Stimulated activated CD8-positive, alpha-beta memory T cell treated with anti-CD3 and anti-CD28 coated beads, Interleukin-2, amount 100 ng/mL, for 1 hour (primary cell): ENCODE results near the gene TUT1.
"Not testable (repeated sequence)": the region's sequence is repeated elsewhere in the genome, so short reads cannot be mapped to it uniquely, and the experiment has no call there.

Source experiments
- DNase-seq, 2 donors: peaks; one replicate each; pipeline ENCODE4 v3.0.0-alpha.2; 2020; ENCODE audit warnings: low read depth in 2 of 2

The TUT1 gene

DNA sequence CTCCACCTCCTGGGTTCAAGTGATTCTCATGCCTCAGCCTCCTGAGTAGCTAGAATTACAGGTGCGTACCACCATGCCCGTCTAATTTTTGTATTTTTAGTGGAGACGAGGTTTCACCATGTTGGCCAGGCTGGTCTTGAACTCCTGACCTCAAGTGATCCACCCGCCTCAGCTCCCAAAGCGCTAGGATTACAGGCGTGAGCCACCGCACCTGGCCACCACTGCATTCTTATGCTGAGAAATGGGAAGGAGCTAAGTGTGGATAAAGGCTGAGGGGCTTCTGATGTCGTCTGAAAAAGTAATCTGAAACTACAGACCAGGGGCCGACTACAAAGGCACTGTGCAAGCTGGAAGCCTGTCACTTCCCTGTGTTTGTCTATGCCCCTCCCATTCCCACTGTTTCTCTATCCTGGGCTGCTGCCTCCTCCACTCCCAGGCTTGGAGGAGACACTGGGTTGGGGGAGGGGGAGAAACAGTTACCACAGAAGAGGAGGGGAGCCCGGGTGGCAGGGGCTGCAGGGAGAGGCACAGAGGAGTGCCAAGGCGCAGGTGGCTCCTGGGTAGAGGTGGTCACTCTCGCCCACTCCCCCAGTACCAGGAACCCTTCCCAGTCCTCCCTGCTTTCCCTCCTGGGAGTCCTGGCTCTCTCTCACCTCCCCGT lies 13.3 kb upstream of the TUT1 start:
- no peak for DNase-seq

GRCh38 chr11:62603776-62604299 lies 12.5 kb upstream of the TUT1 start:
- no peak for DNase-seq

GRCh38 chr11:62603072-62603408 lies 11.7 kb upstream of the TUT1 start:
- DNase-seq = no peak

DNA sequence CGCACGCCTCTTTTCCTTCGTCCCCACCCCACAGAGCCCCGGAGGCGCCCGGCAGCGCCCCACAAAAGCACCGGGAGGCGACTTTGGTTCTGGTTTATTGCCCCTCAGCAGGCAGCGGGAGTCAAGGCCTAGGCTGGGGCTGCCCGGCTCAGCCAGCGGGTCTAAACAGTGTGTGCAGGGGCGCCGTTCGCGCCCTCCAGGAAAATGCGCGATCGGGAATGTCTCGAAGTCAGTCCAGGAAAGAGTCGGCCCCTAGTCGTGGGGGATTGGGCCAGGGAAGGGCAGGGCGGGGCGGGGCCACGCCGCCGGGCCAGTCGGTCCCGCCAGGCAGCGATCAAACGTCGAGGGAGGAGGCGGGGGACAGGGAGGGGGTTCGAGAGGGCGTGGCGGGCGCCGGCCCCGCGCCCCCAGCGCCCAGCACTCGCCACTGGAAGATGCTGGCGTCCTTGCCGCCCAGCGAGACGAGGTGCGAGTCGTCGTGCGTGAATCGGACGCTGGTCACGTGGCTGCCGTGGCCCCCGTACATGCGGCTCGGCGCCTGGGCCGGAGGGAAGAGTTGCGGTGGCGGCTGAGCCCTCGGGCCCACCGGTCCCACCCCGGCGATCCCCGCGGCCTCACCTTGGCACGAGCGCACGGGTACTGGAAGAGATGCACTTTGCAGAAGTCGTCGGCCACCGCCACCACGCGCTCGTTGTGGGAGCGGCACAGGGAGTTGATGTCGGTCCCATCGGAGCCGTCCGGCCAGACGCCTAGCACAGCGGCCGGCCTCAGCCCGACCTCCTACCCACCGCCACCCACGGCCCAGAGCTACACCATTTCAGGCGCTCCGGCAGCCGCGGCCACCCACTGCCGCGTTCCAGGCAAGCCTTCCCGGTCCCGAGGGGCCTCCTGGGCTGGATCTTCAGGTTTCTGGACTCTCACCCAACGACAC lies 11.1 kb upstream of the TUT1 start:
- no peak for DNase-seq

DNA sequence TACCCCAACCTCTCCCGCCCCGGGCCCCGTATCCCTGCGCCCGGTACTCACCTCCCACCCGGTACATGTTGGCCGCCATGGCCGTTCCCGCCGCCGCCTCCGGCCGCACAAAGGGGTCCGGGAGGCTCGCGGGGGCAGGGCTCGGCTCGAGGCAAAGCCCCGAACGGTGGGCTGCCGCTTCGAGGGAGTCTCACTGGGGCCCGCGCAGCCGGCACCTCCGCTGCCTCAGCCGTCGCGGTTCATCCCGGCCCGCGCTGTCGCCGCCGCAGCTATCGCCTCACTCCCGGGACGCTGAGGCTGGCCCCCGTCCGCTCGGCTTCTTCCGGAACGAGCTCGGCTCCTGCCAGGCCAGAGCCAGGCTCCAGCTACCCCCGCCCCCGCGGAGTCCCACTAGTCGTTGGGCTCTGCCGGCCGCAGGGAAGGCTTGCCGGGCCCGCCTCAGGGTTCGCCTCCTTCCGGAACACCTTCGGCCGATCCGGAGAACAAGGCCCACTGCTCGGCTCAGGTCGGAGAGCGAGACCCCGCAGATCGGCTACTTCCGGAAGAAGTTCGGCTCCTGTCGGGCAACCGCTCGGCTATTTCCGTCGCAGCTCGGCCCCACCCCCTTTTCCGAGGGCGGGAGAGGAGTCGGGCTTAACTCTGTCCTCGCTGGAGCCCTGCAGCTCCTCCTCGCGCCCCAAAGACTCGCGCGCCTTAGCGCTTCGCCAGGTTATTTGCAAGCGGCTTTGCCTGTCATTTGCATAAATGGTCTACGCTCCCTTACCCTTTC lies 10.2 kb upstream of the TUT1 start, which contains the start of gene MTA2:
TSS of gene MTA2 (minus strand) at position 494 of the 769 bp plus-strand sequence. CDS start at position 79, 415 bp downstream.
- DNase-seq = peak; percentile 98 to 99

DNA sequence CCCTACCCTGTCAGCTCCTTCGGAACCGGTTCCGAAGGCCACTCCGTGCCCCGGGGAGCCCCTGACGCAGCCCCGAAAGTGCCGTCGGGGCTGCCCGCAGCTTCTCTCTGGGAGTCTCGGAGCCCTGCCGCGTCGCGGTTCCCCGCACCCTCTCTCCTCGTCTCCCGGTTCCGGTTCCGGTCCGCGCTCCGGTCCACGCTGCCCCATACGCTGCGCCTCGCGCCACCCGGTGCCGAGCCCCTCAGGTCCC lies 9.7 kb upstream of the TUT1 start:
- no peak for DNase-seq

GRCh38 chr11:62600367-62601121 lies 9.2 kb upstream of the TUT1 start:
- DNase-seq = no peak

- DNase-seq = no peak
Measured at GRCh38 chr11:62599901-62600300, 8.6 kb upstream of the TUT1 start.

DNA sequence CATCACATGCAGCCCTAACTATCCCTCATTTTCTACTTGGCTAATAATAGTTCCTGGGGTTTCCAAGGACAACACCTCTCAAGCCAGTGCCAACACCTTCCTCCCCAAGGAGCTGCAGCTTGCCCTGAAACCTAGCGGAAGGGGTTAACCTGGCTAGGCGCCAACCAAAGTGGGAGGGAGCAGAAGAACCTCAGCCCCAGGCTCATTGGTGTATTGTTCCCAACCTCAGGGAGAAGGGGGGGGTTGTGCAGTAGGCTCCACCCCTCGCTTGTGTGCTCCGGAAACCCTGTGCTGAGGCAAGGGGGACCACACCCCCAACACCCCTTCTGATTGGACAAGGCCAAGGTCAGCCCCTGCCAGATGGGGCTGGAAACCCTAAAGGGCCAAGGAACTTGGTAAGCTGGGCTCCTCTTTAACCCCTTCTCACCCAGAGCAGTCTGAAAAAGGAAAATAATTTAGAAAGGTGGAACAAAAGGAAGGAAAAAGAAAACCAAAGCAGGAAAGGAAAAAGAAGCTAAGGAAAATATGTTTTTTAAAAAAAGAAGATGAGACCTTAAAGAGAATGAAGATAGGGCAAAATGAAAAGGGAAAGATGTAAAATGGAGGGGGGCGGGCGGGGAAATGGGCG lies 7.9 kb upstream of the TUT1 start:
- DNase-seq = peak; percentile 79 to 90

GRCh38 chr11:62595124-62595523 lies 3.8 kb upstream of the TUT1 start:
- no peak for DNase-seq

GRCh38 chr11:62593434-62594044 lies 2.2 kb upstream of the TUT1 start:
- DNase-seq = peak in 1 of 2 donors; percentile 59

GRCh38 chr11:62592989-62593421 lies 1.7 kb upstream of the TUT1 start:
- no peak for DNase-seq

GRCh38 chr11:62592146-62592815 lies 958 bp upstream of the TUT1 start:
- DNase-seq = no peak

GRCh38 chr11:62588966-62589637 lies 2.2 kb downstream of the TUT1 start:
- no peak for DNase-seq

GRCh38 chr11:62585356-62585755 lies 6.0 kb downstream of the TUT1 start:
- DNase-seq = not testable (repeated sequence)

DNA sequence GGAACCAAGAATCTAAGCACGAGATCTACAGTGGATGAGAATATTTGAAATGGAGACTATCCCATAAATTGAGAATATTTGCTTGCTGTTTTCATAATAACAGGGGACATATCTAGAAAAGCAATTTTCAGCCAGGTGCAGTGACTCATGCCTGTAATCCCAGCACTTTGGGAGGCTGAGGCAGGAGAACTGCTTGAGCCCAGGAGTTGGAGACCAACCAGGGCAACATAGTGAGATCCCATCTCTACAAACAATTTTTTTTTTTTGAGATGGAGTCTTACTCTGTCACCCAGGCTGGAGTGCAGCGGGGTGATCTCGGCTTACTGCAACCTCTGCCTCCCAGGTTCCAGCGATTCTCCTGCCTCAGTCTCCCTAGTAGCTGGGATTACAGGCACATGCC lies 9.6 kb downstream of the TUT1 start:
- DNase-seq = not testable (repeated sequence)

DNA sequence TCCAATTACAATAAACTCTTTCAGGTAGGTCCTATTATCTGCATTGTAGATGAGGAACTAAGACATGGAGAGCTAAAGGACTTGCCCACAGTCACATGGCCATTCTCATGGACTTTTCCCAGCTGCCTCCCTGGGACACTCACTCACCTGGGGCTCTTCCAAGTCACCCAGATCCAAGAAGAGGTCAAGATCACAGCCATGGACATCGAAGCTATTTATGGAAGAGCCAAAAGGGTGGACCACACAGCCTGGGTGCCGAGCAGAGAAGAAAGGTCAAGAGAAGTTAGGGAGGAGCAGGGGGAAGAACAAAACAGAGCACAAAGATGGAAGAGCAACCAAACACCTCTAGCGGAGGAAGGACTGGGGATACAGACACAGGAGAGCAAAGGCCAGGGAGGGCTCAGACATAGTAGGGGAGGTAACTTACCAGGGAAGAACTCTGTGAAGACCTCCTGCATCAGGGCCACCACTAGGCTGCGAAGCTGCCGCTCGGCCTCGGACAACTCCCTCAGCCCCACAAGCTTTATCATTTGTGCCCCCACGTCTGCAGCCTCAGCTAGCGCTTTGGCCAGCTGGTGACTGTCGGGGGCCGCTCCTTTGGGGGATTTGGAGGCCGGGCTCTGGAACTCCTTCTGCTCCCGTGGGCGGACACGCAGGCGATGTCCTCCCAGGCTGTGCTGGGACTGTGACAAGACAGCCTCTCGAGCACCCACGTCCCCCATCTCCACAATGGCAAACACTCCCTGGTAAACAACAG lies 10.2 kb downstream of the TUT1 start:
- no peak for DNase-seq

DNA sequence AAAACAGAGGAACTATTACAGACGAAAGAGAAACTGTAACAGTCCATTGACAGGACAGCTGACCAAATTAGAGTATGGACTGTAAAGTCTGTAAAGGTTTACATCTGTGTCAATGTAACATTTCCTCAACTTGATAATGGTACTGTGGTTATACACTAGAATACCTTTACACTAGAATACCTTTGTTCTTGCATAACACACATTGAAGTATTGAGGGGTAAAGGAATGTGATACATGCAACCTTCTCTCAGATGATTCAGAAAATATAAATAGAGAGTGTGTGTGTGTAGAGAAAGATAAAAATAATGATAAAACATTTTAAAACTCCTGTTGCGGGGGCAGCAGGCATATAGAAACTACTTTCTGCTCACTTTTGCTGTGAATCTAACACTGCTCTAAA lies 12.1 kb downstream of the TUT1 start:
- no peak for DNase-seq

- no peak for DNase-seq
Measured at GRCh38 chr11:62578541-62578940, 12.8 kb downstream of the TUT1 start.
